Head of caudate nucleus (tissue), 42 donors: ENCODE measurements around the gene APLP1.
"Not testable (repeated sequence)": the region's sequence is repeated elsewhere in the genome, so short reads cannot be mapped to it uniquely, and the experiment has no call there.

Experiments
- DNase-seq, 42 donors: peaks; one replicate each; pipeline versions ENCODE4 v3.0.0 to v3.0.0-alpha.2; 2020 to 2021; ENCODE audit warnings: mixed read lengths in 7 of 42
- intact Hi-C: fragments of 100-400 bp; cut with DNase I; formaldehyde crosslinking; loops from one replicate; pipeline ENCODE4 v1.15.0; 2022

APLP1 gene

GRCh38 chr19:35851213-35852028 lies 17.0 kb upstream of the APLP1 start:
- DNase-seq, result no peak
- intact Hi-C loops, result no loop called here

GRCh38 chr19:35852029-35852780 lies 16.2 kb upstream of the APLP1 start, which contains the start of gene NPHS1:
Gene NPHS1, minus strand, starts transcription at chr19:35852504. Its CDS starts 667 bp downstream, at chr19:35851837.
- intact Hi-C loops, result no loop called here
- DNase-seq, result no peak

GRCh38 chr19:35853038-35853756 lies 15.2 kb upstream of the APLP1 start:
- DNase-seq, result peak in 40 of 42 donors; percentile 24 to 89 (median 61)
- intact Hi-C loops, result no loop called here

- intact Hi-C loops, result no loop called here
- DNase-seq, result peak in 26 of 42 donors; percentile 24 to 68 (median 47)
These were observed 11.7 kb upstream of the APLP1 start, which contains the start of gene KIRREL2 for GRCh38 chr19:35856546-35857149. Gene KIRREL2, plus strand, starts transcription at chr19:35856911. Its CDS starts 209 bp downstream, at chr19:35857120.

- intact Hi-C loops, result no loop called here
- DNase-seq, result no peak
These were observed 10.1 kb upstream of the APLP1 start for GRCh38 chr19:35858311-35858710.

GRCh38 chr19:35859414-35859813 lies 9.0 kb upstream of the APLP1 start:
- intact Hi-C loops, result no loop called here
- DNase-seq, result no peak

- intact Hi-C loops, result no loop called here
These were observed 7.9 kb upstream of the APLP1 start for GRCh38 chr19:35860436-35860817.

GRCh38 chr19:35860818-35861639 lies 7.3 kb upstream of the APLP1 start:
- DNase-seq, result no peak
- intact Hi-C loops, result no loop called here

More at GRCh38 chr19:35860436-35860817, 7.9 kb upstream of the APLP1 start:
- no peak for DNase-seq

GRCh38 chr19:35861640-35862160 lies 6.7 kb upstream of the APLP1 start:
- intact Hi-C loops, result no loop called here
- no peak for DNase-seq

- intact Hi-C loops, result no loop called here
- DNase-seq, result no peak
These were observed 5.8 kb upstream of the APLP1 start for GRCh38 chr19:35862528-35862927.

GRCh38 chr19:35863018-35863417 lies 5.4 kb upstream of the APLP1 start:
- no peak for DNase-seq
- intact Hi-C loops, result no loop called here

- peak in 4 of 42 donors; percentile 14 to 34 (median 23) for DNase-seq
- intact Hi-C loops, result loop anchor here (5.0 kb wide), 1 partner anchor 92 kb away; the partner anchor contains the start of gene ARHGAP33
These were observed 501 bp downstream of the APLP1 start for GRCh38 chr19:35868823-35869326.

GRCh38 chr19:35869327-35870123 lies 1.2 kb downstream of the APLP1 start:
- DNase-seq, result peak; percentile 84 to 97 (median 92)
- intact Hi-C loops, result loop anchor here (5.0 kb wide), 1 partner anchor 92 kb away; the partner anchor contains the start of gene ARHGAP33

GRCh38 chr19:35870124-35870736 lies 1.9 kb downstream of the APLP1 start:
- intact Hi-C loops, result not testable (repeated sequence)
- DNase-seq, result peak in 33 of 42 donors; percentile 14 to 75 (median 52)

GRCh38 chr19:35870798-35871197 lies 2.4 kb downstream of the APLP1 start:
- intact Hi-C loops, result no loop called here

GRCh38 chr19:35871611-35872010 lies 3.2 kb downstream of the APLP1 start:
- DNase-seq, result no peak
- intact Hi-C loops, result no loop called here

More at GRCh38 chr19:35870798-35871197, 2.4 kb downstream of the APLP1 start:
- no peak for DNase-seq
